Measurements from ENCODE around the gene S100Z.
A peak's percentile ranks its signal among the peaks of the same experiment; 100 is the strongest.
"Not testable (repeated sequence)": the region's sequence is repeated elsewhere in the genome, so short reads cannot be mapped to it uniquely, and the experiment has no call there.

S100Z gene

DNA sequence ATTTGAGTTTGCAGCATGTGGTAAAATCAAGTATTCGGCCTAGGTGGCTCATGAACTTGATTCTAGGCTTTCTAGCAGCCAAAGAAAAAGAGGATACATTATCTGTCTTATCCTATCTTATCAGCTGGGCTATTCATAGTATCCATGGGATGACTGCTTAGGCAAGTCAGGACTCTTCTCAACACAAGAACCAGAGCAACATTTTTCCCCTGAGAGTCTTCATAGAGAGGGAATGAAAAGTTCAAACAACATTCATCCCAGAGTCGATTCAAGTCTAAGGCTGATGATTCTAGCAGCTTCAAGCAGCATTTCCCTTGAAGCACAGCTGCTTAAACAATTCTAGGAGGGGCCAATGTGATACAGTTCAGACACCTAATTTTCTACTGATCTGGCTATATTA, 3.0 kb downstream of the S100Z start:
- H3K27me3 ChIP-seq (replicated peaks; ENCODE audit: control insufficient read depth, insufficient read depth, low read length, poor library complexity, severe bottlenecking): no peaks in the 10 kb centered on the region
- no peaks in the 10 kb centered on the region for H3K9me3 ChIP-seq (ENCODE audit: control insufficient read depth, low read length)
- no peak overlapping the region for H3K4me3 ChIP-seq (ENCODE audit: insufficient read depth, low read depth, low read length, poor library complexity, severe bottlenecking)
- no peak overlapping the region for H3K27ac ChIP-seq (ENCODE audit: insufficient read depth, low read length, poor library complexity, severe bottlenecking)
- DNase-seq: no peak
- no peaks in the 10 kb centered on the region for H3K36me3 ChIP-seq (ENCODE audit: control insufficient read depth, insufficient read depth, low read length)
- peaks cover 47% of the 10 kb centered on the region for H3K4me1 ChIP-seq (ENCODE audit: control insufficient read depth, insufficient read depth, low read length, poor library complexity, severe bottlenecking)

GRCh38 chr5:76853741-76854140, 3.9 kb downstream of the S100Z start:
- H3K9me3 ChIP-seq (ENCODE audit: control insufficient read depth, low read length); H3K27me3 ChIP-seq (replicated peaks; ENCODE audit: control insufficient read depth, insufficient read depth, low read length, poor library complexity, severe bottlenecking); H3K4me3 ChIP-seq (ENCODE audit: insufficient read depth, low read depth, low read length, poor library complexity, severe bottlenecking); H3K27ac ChIP-seq (ENCODE audit: insufficient read depth, low read length, poor library complexity, severe bottlenecking); H3K36me3 ChIP-seq (ENCODE audit: control insufficient read depth, insufficient read depth, low read length); DNase-seq: not testable (repeated sequence)
- peaks cover 47% of the 10 kb centered on the region for H3K4me1 ChIP-seq (ENCODE audit: control insufficient read depth, insufficient read depth, low read length, poor library complexity, severe bottlenecking)

- peaks cover 44% of the 10 kb centered on the region for H3K4me1 ChIP-seq (ENCODE audit: control insufficient read depth, insufficient read depth, low read length, poor library complexity, severe bottlenecking)
- H3K36me3 ChIP-seq (ENCODE audit: control insufficient read depth, insufficient read depth, low read length): no peaks in the 10 kb centered on the region
- no peak for DNase-seq
- no peak overlapping the region for H3K27ac ChIP-seq (ENCODE audit: insufficient read depth, low read length, poor library complexity, severe bottlenecking)
- no peak overlapping the region for H3K4me3 ChIP-seq (ENCODE audit: insufficient read depth, low read depth, low read length, poor library complexity, severe bottlenecking)
- no peaks in the 10 kb centered on the region for H3K9me3 ChIP-seq (ENCODE audit: control insufficient read depth, low read length)
- H3K27me3 ChIP-seq (replicated peaks; ENCODE audit: control insufficient read depth, insufficient read depth, low read length, poor library complexity, severe bottlenecking): no peaks in the 10 kb centered on the region
These were observed 4.8 kb downstream of the S100Z start for GRCh38 chr5:76854644-76855043.

DNA sequence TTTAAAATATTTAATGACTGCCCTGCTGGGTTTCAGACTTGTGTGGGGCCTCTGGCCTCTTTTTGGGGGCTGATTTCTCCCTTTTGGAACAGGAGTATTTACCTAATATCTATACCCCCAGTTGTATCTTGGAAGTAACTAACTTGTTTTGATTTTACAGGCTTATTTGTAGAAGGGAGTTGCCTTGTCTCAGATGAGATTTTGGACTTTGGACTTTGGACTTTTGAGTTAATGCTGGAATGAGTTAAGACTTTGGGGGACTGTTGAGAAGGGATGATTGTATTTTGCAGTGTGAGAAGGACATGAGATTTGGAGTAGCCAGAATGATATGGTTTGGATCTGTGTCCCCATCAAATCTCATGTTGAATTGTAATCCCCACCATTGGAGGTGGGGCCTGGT, 5.7 kb downstream of the S100Z start:
- H3K9me3 ChIP-seq (ENCODE audit: control insufficient read depth, low read length); H3K36me3 ChIP-seq (ENCODE audit: control insufficient read depth, insufficient read depth, low read length); H3K4me3 ChIP-seq (ENCODE audit: insufficient read depth, low read depth, low read length, poor library complexity, severe bottlenecking); H3K27me3 ChIP-seq (replicated peaks; ENCODE audit: control insufficient read depth, insufficient read depth, low read length, poor library complexity, severe bottlenecking); H3K27ac ChIP-seq (ENCODE audit: insufficient read depth, low read length, poor library complexity, severe bottlenecking); DNase-seq: not testable (repeated sequence)
- peaks cover 35% of the 10 kb centered on the region for H3K4me1 ChIP-seq (ENCODE audit: control insufficient read depth, insufficient read depth, low read length, poor library complexity, severe bottlenecking)

DNA sequence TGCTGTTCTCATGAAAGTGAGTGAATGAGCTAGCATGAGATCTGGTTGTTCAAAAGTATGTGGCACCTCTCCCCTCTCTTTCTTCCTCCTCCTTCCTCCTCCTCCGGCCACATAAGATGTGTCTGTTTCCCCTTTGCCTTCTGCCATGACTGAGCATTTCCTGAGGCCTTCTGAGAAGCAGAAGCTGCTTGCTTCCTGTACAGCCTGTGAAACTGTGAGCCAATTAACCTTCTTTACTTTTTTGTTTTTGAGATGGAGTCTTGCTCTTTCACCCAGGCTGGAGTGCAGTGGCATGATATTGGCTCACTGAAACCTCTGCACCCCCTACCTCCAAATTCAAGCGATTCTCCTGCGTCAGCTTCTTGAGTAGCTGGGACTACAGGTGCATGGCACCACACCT, 6.1 kb downstream of the S100Z start:
- Histone ChIP-seq H3K4me1 (ENCODE audit: control insufficient read depth, insufficient read depth, low read length, poor library complexity, severe bottlenecking) (peaks cover 32% of the 10 kb centered on the region), H3K36me3 (ENCODE audit: control insufficient read depth, insufficient read depth, low read length) (no peaks in the 10 kb centered on the region), H3K4me3 (ENCODE audit: insufficient read depth, low read depth, low read length, poor library complexity, severe bottlenecking) (no peak overlapping the region), H3K27ac (ENCODE audit: insufficient read depth, low read length, poor library complexity, severe bottlenecking) (no peak overlapping the region), H3K27me3 (replicated peaks; ENCODE audit: control insufficient read depth, insufficient read depth, low read length, poor library complexity, severe bottlenecking) (no peaks in the 10 kb centered on the region), H3K9me3 (ENCODE audit: control insufficient read depth, low read length) (no peaks in the 10 kb centered on the region)
- no peak for DNase-seq

GRCh38 chr5:76856800-76857199, 7.0 kb downstream of the S100Z start:
- DNase-seq; H3K9me3 ChIP-seq (ENCODE audit: control insufficient read depth, low read length); H3K27me3 ChIP-seq (replicated peaks; ENCODE audit: control insufficient read depth, insufficient read depth, low read length, poor library complexity, severe bottlenecking); H3K36me3 ChIP-seq (ENCODE audit: control insufficient read depth, insufficient read depth, low read length); H3K4me3 ChIP-seq (ENCODE audit: insufficient read depth, low read depth, low read length, poor library complexity, severe bottlenecking): not testable (repeated sequence)
- Histone ChIP-seq H3K4me1 (ENCODE audit: control insufficient read depth, insufficient read depth, low read length, poor library complexity, severe bottlenecking) (peaks cover 25% of the 10 kb centered on the region), H3K27ac (ENCODE audit: insufficient read depth, low read length, poor library complexity, severe bottlenecking) (peak overlapping the region; percentile 28)

GRCh38 chr5:76859591-76860247, 9.9 kb downstream of the S100Z start:
- H3K27ac ChIP-seq (ENCODE audit: insufficient read depth, low read length, poor library complexity, severe bottlenecking): no peak overlapping the region
- H3K4me1 ChIP-seq (ENCODE audit: control insufficient read depth, insufficient read depth, low read length, poor library complexity, severe bottlenecking): peaks cover 21% of the 10 kb centered on the region
- no peaks in the 10 kb centered on the region for H3K36me3 ChIP-seq (ENCODE audit: control insufficient read depth, insufficient read depth, low read length)
- no peaks in the 10 kb centered on the region for H3K9me3 ChIP-seq (ENCODE audit: control insufficient read depth, low read length)
- no peak overlapping the region for H3K4me3 ChIP-seq (ENCODE audit: insufficient read depth, low read depth, low read length, poor library complexity, severe bottlenecking)
- no peaks in the 10 kb centered on the region for H3K27me3 ChIP-seq (replicated peaks; ENCODE audit: control insufficient read depth, insufficient read depth, low read length, poor library complexity, severe bottlenecking)
- no peak for DNase-seq

- H3K4me3 ChIP-seq (ENCODE audit: insufficient read depth, low read depth, low read length, poor library complexity, severe bottlenecking): no peak overlapping the region
- peaks cover 4% of the 10 kb centered on the region for H3K4me1 ChIP-seq (ENCODE audit: control insufficient read depth, insufficient read depth, low read length, poor library complexity, severe bottlenecking)
- no peaks in the 10 kb centered on the region for H3K27me3 ChIP-seq (replicated peaks; ENCODE audit: control insufficient read depth, insufficient read depth, low read length, poor library complexity, severe bottlenecking)
- H3K9me3 ChIP-seq (ENCODE audit: control insufficient read depth, low read length): no peaks in the 10 kb centered on the region
- H3K27ac ChIP-seq (ENCODE audit: insufficient read depth, low read length, poor library complexity, severe bottlenecking): no peak overlapping the region
- DNase-seq: no peak
- no peaks in the 10 kb centered on the region for H3K36me3 ChIP-seq (ENCODE audit: control insufficient read depth, insufficient read depth, low read length)
These were observed 11.8 kb downstream of the S100Z start for GRCh38 chr5:76861612-76862011.

DNA sequence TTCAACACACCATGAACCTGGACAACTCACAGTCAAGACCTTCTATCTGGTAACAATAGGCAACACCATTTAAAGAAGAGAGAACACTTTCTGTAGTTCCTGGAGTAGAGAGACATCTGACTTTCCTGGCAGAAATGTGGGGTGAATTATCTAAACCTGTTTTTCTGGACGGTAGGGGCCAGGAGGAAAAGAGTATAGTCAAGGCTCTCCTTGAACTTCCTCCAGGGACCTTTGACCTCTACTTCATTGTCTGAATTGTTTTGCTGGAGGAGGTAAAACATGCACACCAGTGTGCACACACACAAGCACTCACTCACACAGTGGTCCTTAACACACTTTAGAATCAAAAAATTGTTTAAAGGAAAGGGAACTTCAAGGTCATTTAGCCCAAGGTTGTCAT, 13.2 kb downstream of the S100Z start:
- DNase-seq: no peak
- Histone ChIP-seq H3K4me1 (ENCODE audit: control insufficient read depth, insufficient read depth, low read length, poor library complexity, severe bottlenecking) (no peaks in the 10 kb centered on the region), H3K27ac (ENCODE audit: insufficient read depth, low read length, poor library complexity, severe bottlenecking) (no peak overlapping the region), H3K4me3 (ENCODE audit: insufficient read depth, low read depth, low read length, poor library complexity, severe bottlenecking) (no peak overlapping the region), H3K36me3 (ENCODE audit: control insufficient read depth, insufficient read depth, low read length) (no peaks in the 10 kb centered on the region), H3K9me3 (ENCODE audit: control insufficient read depth, low read length) (no peaks in the 10 kb centered on the region), H3K27me3 (replicated peaks; ENCODE audit: control insufficient read depth, insufficient read depth, low read length, poor library complexity, severe bottlenecking) (no peaks in the 10 kb centered on the region)

GRCh38 chr5:76866503-76866902, 16.7 kb downstream of the S100Z start:
- Histone ChIP-seq H3K4me3 (ENCODE audit: insufficient read depth, low read depth, low read length, poor library complexity, severe bottlenecking) (no peak overlapping the region), H3K27ac (ENCODE audit: insufficient read depth, low read length, poor library complexity, severe bottlenecking) (no peak overlapping the region), H3K27me3 (replicated peaks; ENCODE audit: control insufficient read depth, insufficient read depth, low read length, poor library complexity, severe bottlenecking) (no peaks in the 10 kb centered on the region), H3K9me3 (ENCODE audit: control insufficient read depth, low read length) (no peaks in the 10 kb centered on the region), H3K4me1 (ENCODE audit: control insufficient read depth, insufficient read depth, low read length, poor library complexity, severe bottlenecking) (no peaks in the 10 kb centered on the region), H3K36me3 (ENCODE audit: control insufficient read depth, insufficient read depth, low read length) (no peaks in the 10 kb centered on the region)
- DNase-seq: no peak

Data from effector memory CD4-positive, alpha-beta T cell (primary cell).